SKM-1 treated with dmso at 0.1 percent for 144 hours (cell line): ENCODE results near the gene GAB2.
"Not testable (repeated sequence)": the region's sequence is repeated elsewhere in the genome, so short reads cannot be mapped to it uniquely, and the experiment has no call there.

ENCODE experiments used
- DNase-seq: peaks from one replicate; lab custom pipeline; 2025; ENCODE audit not compliant: unreplicated experiment; lab: John Stamatoyannopoulos, UW

GAB2 gene

GRCh38 chr11:78224506-78224905 is 193.1 kb downstream of the GAB2 start:
- no peak for DNase-seq

GRCh38 chr11:78223320-78223954 is 194.2 kb downstream of the GAB2 start:
- no peak for DNase-seq

GRCh38 chr11:78222726-78223125 is 194.9 kb downstream of the GAB2 start:
- DNase-seq: not testable (repeated sequence)

GRCh38 chr11:78221396-78222315 is 196.0 kb downstream of the GAB2 start:
- no peak for DNase-seq

- DNase-seq: no peak
These were observed 197.1 kb downstream of the GAB2 start for GRCh38 chr11:78220218-78221157.

- no peak for DNase-seq
These were observed 198.0 kb downstream of the GAB2 start for GRCh38 chr11:78219493-78220217.

GRCh38 chr11:78218707-78219492 is 198.7 kb downstream of the GAB2 start:
- no peak for DNase-seq

GRCh38 chr11:78217650-78218541 is 199.7 kb downstream of the GAB2 start:
- DNase-seq: no peak

- DNase-seq: no peak
These were observed 200.9 kb downstream of the GAB2 start for GRCh38 chr11:78216571-78217287.

- no peak for DNase-seq
These were observed 201.6 kb downstream of the GAB2 start for GRCh38 chr11:78216021-78216420.

GRCh38 chr11:78214331-78215194 is 203.1 kb downstream of the GAB2 start:
- DNase-seq: no peak

GRCh38 chr11:78213526-78214330 is 203.9 kb downstream of the GAB2 start:
- DNase-seq: no peak

GRCh38 chr11:78212586-78213371 is 204.8 kb downstream of the GAB2 start:
- no peak for DNase-seq

GRCh38 chr11:78211565-78211964 is 206.1 kb downstream of the GAB2 start:
- no peak for DNase-seq

GRCh38 chr11:78210000-78210608 is 207.5 kb downstream of the GAB2 start:
- no peak for DNase-seq
